GM18909 (cell line): ENCODE results near the gene ZBTB17.
"Not testable (repeated sequence)": the region's sequence is repeated elsewhere in the genome, so short reads cannot be mapped to it uniquely, and the experiment has no call there.

Experiments
- ATAC-seq: cut with Tn5 transposase; IDR thresholded peaks from one replicate; pipeline ENCODE4 v1.9.1; 2021; ENCODE audit warnings: mild to moderate bottlenecking; ENCODE audit not compliant: unreplicated experiment, poor library complexity

Gene ZBTB17

GRCh38 chr1:16012590-16013219, 36.8 kb upstream of the ZBTB17 start:
- no peak for ATAC-seq

DNA sequence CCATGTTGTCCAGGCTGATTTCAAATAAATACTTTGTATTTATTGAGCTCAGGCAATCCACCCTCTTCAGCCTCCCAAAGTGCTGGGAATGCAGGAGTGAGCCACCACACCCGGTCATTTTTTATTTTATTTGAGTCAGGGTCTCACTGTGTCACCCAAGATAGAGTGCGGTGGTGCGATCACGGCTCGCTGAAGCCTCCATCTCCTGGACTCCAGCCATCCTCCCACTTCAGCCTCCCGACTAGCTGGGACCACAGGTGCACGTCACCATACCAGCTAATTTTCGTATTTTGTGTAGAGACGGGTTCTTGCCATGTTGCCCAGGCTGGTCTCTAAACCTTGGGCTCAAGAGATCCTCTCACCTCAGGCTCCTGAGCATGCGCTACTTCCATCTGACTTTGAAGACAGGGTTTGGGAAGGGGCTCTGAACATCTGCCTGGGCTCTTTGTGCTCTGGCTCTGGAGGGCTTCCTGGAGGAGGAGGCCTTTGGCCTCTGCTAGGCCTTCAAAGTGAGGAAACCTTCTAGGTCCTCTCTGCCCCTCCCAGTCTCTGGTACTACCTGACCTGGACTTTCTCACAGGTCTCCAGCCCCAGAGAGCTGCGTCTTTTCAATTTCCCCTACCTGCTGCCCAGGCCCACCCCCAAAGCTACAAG, 36.2 kb upstream of the ZBTB17 start:
- no peak for ATAC-seq

- ATAC-seq, result no peak
These were observed 34.9 kb upstream of the ZBTB17 start for GRCh38 chr1:16010837-16011236.

DNA sequence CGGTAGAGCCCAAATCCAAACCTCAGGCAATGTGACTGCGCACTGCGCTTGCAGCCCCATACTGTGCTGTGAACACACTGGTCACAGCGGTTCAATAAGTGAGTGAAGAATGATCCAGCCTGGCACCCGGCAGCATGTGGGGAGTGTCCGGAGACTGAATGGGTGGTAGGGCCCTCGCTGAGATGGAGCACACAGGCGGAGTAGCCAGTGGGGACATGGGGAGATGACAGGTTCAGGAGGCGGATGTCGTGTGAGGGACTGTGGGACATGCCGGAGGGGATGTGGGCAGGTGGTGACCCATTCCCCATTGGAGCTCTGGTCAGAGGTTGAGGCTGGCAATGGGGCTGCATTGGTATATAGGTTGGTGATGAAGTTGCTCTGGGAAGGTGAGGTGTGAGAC, 33.8 kb upstream of the ZBTB17 start:
- no peak for ATAC-seq

DNA sequence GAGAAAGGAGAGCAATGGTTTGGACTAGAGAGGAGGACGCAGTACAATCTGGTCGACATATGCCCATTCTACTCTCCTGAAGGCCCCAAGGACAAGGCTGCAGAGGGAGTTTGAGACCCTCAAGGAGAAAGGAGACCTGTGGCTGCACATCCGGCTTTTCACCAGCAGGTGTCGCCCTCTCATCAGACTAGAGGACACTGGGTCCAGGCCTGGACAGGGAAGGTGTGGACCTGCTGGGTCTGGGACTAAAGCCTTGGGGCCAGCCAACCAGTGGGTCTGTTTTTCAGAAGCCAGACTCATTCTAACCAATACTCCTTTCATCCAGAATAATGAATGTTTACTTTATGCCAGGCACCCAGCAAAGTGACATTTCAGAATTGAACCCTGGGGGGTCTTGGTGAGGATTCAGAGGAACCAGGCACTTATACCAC, 33.1 kb upstream of the ZBTB17 start:
- ATAC-seq, result no peak

GRCh38 chr1:16007671-16008341, 31.9 kb upstream of the ZBTB17 start:
- no peak for ATAC-seq

GRCh38 chr1:16006552-16007485, 30.9 kb upstream of the ZBTB17 start:
- no peak for ATAC-seq

- ATAC-seq, result no peak
These were observed 30.1 kb upstream of the ZBTB17 start for GRCh38 chr1:16006010-16006409.

GRCh38 chr1:16005597-16005996, 29.7 kb upstream of the ZBTB17 start:
- ATAC-seq, result no peak

DNA sequence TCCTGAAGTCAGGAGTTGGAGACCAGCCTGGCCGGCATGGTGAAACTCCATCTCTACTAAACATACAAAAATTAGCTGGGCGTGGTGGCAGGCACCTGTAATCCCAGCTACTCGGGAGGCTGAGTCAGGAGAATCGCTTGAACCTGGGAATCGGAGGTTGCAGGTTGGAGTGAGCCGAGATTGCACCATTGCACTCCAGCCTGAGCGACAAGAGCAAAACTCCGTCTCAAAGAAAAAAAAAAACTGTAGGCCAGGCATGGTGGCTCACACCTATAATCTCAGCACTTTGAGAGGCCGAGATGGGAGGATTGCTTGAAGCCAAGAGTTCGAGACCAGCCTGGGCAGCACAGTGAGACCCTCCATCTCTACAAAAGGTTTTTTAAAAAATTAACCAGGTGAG, 25.4 kb upstream of the ZBTB17 start:
- ATAC-seq, result not testable (repeated sequence)

GRCh38 chr1:15998929-15999328, 23.0 kb upstream of the ZBTB17 start:
- no peak for ATAC-seq

DNA sequence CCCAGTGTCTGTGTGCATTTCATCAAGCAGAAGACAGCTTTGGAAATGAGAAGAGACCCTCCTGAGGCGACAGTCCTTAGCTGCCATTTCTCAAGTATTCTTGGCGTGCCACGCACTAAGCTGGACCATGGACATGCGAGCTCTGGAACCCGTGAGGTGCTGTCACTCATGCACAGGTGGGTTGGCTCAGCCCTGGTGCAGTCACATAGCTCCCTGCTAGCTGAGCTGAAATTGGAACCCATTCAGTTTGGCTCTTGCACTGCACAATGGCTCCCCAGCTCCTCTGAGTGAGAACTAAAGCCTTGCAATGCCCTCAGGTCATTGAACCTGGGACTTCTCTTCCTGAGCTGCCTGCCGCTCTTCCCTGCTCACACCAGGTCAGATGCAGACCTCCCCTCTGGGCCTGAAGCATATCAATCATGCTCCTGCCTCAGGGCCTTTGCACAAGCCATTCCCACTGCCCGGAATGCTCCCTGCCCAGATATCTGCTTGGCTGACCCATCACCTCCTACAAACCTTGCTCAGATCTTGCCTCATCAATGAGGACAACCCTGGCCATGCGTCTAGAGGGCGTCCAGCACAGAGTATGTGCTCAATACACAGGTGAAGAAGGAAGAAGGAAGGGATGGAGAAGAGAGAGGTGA, 21.9 kb upstream of the ZBTB17 start:
- ATAC-seq, result no peak

- ATAC-seq, result no peak
These were observed 21.2 kb upstream of the ZBTB17 start for GRCh38 chr1:15997076-15997585.

- ATAC-seq, result no peak
These were observed 18.9 kb upstream of the ZBTB17 start for GRCh38 chr1:15994590-15995351.

DNA sequence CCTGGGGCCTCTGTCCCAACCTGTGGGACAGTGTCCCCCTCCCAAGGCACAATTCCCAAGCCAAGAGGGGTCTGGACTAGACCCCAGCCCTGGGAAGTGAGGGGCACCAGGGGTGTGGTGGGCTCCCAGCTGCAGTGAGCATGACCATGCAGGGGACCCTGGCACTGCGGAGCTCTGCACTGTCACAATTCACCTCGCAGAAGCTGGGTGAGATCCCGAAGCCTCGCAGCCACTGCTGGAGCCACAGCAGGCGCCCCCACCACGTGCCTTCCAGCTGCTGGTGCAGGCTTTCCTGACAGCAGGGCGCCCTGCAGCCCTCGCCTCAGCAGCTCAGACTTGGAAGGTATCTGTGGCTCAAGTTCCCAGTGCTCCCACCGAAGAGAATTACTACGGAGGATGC, 18.2 kb upstream of the ZBTB17 start:
- no peak for ATAC-seq

DNA sequence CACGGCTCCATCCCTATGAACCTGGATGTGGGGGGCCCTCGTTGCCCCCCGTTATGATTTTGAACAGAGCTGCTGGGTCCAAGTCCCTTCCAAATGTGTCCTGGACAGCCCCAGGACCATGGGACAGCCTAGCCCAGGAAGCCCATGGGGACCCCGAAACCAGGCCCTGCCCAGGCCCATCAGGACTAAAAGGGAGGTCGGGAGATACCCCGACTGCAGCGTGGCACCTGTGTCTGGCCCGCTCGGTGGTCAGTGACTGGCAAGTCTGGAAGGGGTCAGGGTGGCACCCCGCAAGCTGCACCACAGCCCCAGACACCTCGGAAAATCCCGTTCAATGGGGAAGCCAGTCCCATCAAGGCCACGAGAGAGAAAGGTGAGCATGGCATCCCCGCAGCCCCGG, 17.8 kb upstream of the ZBTB17 start:
- ATAC-seq, result no peak

DNA sequence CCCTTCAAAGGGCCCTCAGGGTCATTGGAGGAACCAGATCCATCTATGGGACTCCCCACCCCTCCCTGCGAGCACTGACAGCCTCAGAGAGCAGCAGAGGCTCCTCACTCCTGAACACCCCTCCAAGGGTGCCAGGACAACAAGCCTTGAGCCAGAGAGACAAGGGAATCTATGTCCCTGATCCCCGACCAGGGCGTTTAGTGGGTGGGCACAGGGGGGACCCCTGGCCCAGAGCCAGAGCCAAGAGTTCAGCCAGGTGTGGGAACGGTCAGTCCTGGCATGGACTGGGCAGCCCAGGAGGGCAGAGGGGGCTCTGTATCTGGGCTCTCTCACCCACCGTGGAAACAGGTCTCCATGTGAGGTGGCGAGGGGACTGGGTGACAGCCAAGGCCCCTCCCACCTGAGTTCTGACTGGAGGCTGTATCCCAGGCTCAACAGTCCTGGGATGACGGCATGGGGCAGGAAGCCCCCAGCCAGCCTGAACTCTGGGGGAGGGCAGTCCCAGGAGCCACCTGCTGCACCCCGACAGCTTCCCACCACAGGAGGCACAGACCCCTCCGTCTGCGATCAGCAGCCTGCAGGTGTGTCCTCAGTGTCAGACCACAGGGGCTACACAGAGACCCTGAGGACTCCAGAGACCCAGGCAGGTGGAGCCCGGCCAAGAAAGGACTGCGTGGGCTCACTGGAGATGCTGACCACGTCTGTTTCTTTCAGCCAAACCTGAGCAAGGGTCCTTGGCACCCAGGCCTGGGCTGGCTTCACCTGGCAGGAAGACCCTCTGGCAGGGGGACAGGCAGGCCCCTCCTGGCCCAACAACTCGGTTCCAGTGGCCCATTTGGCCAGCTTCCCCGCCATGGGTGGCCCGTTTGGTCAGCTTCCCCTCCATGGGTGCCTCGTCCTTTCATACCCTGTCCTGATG, 16.9 kb upstream of the ZBTB17 start:
- no peak for ATAC-seq

- no peak for ATAC-seq
These were observed 16.3 kb upstream of the ZBTB17 start for GRCh38 chr1:15992187-15992553.
